NCI-H2029 treated with DMSO at 0.1 percent for 48 hours (cell line): ENCODE results near the gene GADL1.

ENCODE experiments used
- DNase-seq: peaks from one replicate; lab custom pipeline; 2025; lab: John Stamatoyannopoulos, UW

Gene GADL1, protein sequence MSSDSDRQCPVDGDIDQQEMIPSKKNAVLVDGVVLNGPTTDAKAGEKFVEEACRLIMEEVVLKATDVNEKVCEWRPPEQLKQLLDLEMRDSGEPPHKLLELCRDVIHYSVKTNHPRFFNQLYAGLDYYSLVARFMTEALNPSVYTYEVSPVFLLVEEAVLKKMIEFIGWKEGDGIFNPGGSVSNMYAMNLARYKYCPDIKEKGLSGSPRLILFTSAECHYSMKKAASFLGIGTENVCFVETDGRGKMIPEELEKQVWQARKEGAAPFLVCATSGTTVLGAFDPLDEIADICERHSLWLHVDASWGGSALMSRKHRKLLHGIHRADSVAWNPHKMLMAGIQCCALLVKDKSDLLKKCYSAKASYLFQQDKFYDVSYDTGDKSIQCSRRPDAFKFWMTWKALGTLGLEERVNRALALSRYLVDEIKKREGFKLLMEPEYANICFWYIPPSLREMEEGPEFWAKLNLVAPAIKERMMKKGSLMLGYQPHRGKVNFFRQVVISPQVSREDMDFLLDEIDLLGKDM

DNA sequence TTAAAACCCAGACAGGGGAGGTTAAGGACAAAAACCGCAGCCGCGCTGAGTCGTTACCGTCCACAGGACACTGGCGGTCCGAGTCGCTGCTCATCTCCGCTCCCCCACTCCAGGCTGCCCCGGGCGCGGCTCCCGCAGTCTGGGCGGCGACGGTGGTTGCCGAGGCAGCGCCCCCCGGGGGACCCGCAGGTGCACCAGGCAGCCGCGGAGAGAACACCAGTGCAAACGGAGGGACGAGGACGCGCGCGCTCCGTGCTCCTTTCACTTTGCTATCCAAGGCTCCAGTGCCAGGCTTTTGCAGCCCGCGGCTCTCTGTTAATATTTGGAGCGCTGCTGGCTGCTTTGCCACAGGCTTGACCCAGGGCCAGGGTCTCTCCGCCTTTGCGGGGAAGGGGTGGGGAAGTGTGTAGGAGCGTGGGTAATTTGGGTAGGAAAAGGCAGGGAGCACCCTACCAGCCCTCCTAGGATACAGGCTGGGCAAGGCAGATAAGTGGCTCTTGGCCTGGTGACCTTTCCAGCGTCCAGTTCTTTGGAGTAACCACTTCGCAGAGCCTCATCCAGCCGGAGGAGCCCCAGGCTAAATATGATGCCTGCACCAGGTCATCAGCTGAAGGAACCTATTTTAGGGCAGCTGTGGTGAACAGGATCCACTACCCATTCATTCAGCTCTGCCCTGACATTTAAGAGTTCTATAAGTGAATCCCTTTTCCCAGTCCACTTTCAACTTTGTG lies at the start of gene GADL1:
Gene GADL1, minus strand, starts transcription at position 141 of the 731 bp plus-strand sequence. Its CDS starts 47 bp downstream, at position 94.
- DNase-seq: no peak

GRCh38 chr3:30944124-30944523 lies 49.7 kb upstream of the GADL1 start:
- DNase-seq: no peak

GRCh38 chr3:30943206-30943605 lies 48.7 kb upstream of the GADL1 start:
- DNase-seq: no peak

- DNase-seq: no peak
Observed at GRCh38 chr3:30941342-30941741, 46.9 kb upstream of the GADL1 start.

DNA sequence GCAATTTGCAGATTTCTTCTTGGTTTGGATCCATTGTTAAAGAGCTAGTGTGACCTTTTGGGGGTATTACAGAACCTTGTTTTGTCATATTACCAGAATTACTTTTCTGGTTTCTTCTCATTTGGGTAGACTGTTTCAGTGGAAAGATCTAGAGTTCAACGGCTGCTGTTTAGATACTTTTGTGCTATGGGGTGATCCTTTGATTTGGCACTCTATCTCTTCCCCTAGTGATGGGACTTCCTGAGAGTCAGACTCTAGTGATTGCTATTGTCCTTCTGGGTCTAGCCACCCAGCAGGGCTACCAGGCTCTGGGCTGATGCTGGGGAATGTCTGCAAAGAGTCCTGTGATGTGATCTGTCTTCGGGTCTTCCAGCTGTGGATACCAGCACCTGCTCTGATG lies 46.3 kb upstream of the GADL1 start:
- no peak for DNase-seq

GRCh38 chr3:30934208-30934550 lies 39.7 kb upstream of the GADL1 start:
- peak; percentile 71 for DNase-seq

DNA sequence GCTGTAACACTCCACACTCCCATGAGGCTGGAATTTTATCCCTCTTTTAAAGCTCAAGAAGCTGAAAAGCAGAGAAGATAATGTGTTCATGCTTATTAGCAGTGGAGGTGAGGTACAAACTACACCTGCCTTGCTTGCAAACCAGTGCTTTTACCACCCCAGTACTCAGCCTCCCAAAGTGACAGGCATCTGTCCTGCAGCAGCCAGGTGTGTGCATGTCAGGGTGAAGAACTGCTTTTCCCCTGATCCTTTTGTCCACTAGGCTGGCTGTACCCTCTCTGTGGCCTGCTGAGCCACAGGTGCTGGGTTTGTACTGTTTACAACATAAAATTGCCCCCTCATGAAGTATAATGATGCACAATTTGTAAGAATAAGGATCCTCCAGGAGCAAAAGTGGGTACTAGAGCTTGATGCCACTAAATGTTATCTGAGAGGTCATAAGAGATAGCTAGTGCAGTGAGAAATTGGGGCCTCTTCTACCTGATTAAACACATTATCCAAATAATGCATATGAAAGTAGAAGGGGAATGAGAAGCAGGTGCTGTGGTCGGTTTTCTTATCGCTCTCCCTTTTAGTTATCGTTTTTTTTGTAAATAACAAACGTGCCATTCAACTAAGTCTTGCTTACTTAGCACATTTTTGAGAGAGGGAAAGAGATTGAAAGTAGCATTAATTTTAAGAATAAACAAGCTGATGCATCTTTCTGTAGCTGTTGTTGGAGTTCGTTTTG lies 39.2 kb upstream of the GADL1 start:
- peak; percentile 71 for DNase-seq

GRCh38 chr3:30932513-30933098 lies 38.1 kb upstream of the GADL1 start:
- no peak for DNase-seq

GRCh38 chr3:30924763-30925162 lies 30.3 kb upstream of the GADL1 start:
- DNase-seq: no peak

DNA sequence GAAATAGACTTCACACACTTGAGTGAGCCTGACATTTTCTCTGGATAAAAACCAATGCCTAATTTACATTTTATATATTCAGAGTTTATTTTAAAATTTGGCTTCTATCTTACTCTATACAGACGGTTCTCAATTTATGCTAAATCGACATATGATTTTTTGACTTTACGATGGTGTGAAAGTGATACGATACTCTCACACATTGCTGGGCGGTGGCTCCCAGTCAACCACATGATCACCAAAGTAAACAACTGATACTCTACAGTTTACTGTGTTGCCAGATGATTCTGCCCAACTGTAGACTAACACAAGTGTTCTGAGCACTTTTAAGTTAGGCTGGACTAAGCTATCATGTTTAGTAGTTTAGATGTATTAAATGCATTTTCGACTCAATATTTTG lies 25.1 kb upstream of the GADL1 start:
- DNase-seq: no peak

GRCh38 chr3:30918761-30919160 lies 24.3 kb upstream of the GADL1 start:
- DNase-seq: peak; percentile 43

- no peak for DNase-seq
Observed at GRCh38 chr3:30915782-30916181, 21.3 kb upstream of the GADL1 start.

- DNase-seq: no peak
Observed at GRCh38 chr3:30914696-30915095, 20.2 kb upstream of the GADL1 start.

DNA sequence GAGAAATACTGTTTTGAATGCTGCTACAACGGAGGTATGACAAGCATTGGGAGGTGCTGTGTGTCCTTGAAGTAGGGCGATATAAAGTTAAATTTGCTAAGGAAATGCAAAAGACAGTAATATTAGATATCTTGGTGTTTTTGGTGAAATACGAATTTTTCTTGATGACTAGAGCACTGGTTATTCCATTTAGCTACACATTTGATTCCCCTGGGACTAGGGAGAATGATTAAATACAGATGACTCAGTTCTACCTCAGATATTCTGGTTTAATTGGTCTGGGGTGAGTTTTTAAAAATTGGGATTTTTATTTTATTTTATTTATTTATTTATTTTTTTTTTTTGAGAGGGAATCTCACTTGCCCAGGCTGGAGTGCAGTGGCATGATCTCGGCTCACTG lies 18.7 kb upstream of the GADL1 start:
- no peak for DNase-seq

GRCh38 chr3:30912301-30912700 lies 17.8 kb upstream of the GADL1 start:
- DNase-seq: no peak

- DNase-seq: no peak
Observed at GRCh38 chr3:30908456-30909037, 14.1 kb upstream of the GADL1 start.

DNA sequence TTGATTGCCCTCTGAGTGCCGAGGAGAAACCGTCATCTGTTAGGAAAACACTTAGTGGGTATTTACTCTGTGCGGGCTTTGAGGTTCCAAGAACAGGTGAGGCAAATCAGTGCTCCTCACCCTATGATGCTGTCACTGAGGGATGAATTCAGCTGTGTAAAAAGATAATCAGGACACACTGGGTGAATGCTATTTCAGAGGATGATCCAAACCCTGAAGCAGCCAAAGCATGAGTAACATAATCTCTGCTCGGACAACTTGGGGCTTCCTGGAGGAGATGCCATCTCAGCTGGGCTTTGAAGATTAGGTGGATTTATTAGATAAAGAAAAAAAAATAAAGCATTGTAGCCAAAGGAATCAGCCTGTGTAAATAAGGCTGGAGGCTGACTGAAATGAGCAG lies 10.5 kb upstream of the GADL1 start:
- no peak for DNase-seq

DNA sequence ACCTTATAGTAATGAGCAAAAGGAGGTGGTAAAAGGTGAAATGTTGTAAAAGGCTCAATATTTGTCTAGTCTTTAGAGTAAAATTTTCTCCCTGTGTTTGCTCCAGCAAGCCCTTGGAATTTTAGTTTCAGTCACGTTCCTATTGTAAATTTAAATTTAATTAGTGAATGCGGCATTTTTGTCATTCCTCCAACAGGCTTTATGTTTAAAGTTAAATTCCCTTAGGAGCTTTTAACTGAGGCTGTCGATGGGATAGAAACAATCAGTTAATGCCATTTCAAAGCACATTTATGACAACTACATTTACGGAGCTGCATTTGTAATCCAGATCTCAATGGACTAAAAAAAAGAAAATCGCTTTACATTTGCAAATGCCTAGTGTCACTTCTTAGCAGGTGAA lies 868 bp upstream of the GADL1 start:
- DNase-seq: no peak

DNA sequence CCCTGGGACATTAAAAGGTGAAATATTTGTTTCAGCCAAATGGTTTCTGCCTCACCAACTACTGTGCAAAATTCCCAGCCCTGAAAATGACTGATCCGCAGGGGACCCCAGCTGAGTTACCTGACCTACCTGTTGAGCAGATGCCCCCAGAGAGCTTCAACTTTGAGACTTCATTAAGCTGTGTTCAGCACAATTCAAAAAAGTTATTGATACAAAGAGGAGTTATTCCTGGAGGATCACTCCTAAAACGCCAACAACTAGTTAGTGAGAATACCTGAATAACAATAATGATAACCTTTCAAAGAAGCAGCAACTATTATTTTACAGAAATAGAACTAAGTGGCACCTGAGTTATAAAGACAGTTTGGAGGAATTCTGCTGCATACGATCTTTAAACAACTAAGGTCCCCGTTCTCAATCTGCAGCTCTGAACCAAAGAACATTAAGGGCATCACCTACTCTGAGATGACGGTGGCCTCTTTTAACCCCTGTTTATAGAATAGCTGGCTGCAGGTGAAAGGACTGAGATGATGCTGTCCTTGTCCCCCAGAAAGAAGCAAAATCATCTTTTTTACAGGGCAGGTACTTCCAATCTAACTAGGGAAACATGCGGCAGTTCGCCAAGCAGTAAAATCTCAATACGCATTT lies 659 bp downstream of the GADL1 start:
- DNase-seq: no peak

GRCh38 chr3:30890907-30891306 lies 3.6 kb downstream of the GADL1 start:
- DNase-seq: no peak

- no peak for DNase-seq
Observed at GRCh38 chr3:30886888-30887287, 7.6 kb downstream of the GADL1 start.
